Spleen (tissue), 7 donors: ENCODE data around the gene PGBD5.

ENCODE experiments used
- CTCF ChIP-seq, 11 experiments: fragments of 200-600 bp in 7 of 11; fragments of 450-650 bp in 4 of 11; sonication (generic) in 4 of 11; IDR thresholded peaks in 8 of 11; conservative IDR thresholded peaks in 3 of 11; 1 replicate in 7 of 11; 2 replicates in 4 of 11; pipeline versions ENCODE4 v1.4.0 to v1.8.0; 2016 to 2021; ENCODE audit warnings: antibody characterized with exemption in 11 of 11, inconsistent platforms in 4 of 11, mild to moderate bottlenecking in 1 of 11
- POLR2A ChIP-seq, 3 donors: fragments of 450-650 bp; IDR thresholded peaks; one replicate each; pipeline ENCODE4 v1.5.1; 2017; ENCODE audit warnings: antibody characterized with exemption in 3 of 3, mild to moderate bottlenecking in 1 of 3
- POLR2AphosphoS5 ChIP-seq, 3 donors: sonication (generic); formaldehyde crosslinking; IDR thresholded peaks; one replicate each; pipeline ENCODE4 v1.5.1; 2017; ENCODE audit warnings: antibody characterized with exemption in 3 of 3
- donor health status: DM: no; HTN: no; CAD: no; lungs with moderate emphysema.
- donor health status: DM: no; HTN: no; CAD: no.
- donor health status: DM: no; HTN: no; CAD: no.

GRCh38 chr1:230307213-230307612 lies 118.9 kb downstream of the PGBD5 start:
- TF ChIP-seq CTCF (IDR thresholded peaks at IDR 0.05 in 8 of 11, conservative IDR thresholded peaks at IDR 0.05 in 3 of 11) (no peak), POLR2A (IDR thresholded peaks at IDR 0.05) (no peak), POLR2AphosphoS5 (IDR thresholded peaks at IDR 0.05) (no peak)
